IMR-90 (cell line): ENCODE results near the gene MAPK13. TPM values are rescaled to one million over a fixed set of nuclear protein-coding genes. Genes with fewer than 3 reads are reported as not detected.

Source experiments
- ATAC-seq: fragments of 200-7000 bp; cut with Tn5 transposase; 2 replicates; pipeline ENCODE4 v1.9.1; 2020; ENCODE audit warnings: low read depth, mild to moderate bottlenecking, moderate library complexity
- Bru-seq: library from RNA; stranded (reverse); fragments of 400-500 nt; gene quantifications from one replicate; lab custom pipeline; 2021; lab: Mats Ljungman, UMichigan
- BruChase-seq, 2 experiments: library from RNA; stranded (reverse); fragments of 400-500 nt; gene quantifications; one replicate each; lab custom pipeline; 2021; lab: Mats Ljungman, UMichigan
- BruUV-seq: library from RNA; stranded (reverse); fragments of 400-500 nt; replicated peaks from 2 replicates; lab custom pipeline; 2021; lab: Mats Ljungman, UMichigan
- CTCF ChIA-PET: fragments of 300-600 bp; formaldehyde crosslinking; extraction: SDS; loops from one replicate; lab custom pipeline; 2021; ENCODE audit warnings: antibody characterized with exemption; lab: Yijun Ruan, JAX
- POLR2A ChIA-PET: fragments of 300-600 bp; sonication (Branson Sonifier 250); formaldehyde crosslinking; loops from one replicate; lab custom pipeline; 2022; ENCODE audit warnings: antibody characterized with exemption; ENCODE audit not compliant: unreplicated experiment; lab: Charles Lee
- DNase-seq: peaks from one replicate; pipeline ENCODE4 v3.0.0; 2013
- H2AFZ ChIP-seq: replicated peaks from 2 replicates; pipeline ENCODE3; 2013; ENCODE audit warnings: low read length, mild to moderate bottlenecking; ENCODE audit not compliant: poor library complexity
- H2AK5ac ChIP-seq: 2 replicates; pipeline ENCODE4 v1.6.1; 2013; ENCODE audit warnings: low read depth, low read length, inconsistent platforms
- H2AK9ac ChIP-seq: replicated peaks from 2 replicates; pipeline ENCODE3; 2013; ENCODE audit warnings: mild to moderate bottlenecking, low read depth, low read length, moderate library complexity; ENCODE audit not compliant: poor library complexity
- H2BK120ac ChIP-seq: 2 replicates; pipeline ENCODE4 v1.6.1; 2013; ENCODE audit warnings: low read depth, low read length, inconsistent platforms
- H2BK15ac ChIP-seq: 3 replicates; pipeline ENCODE4 v1.6.1; 2013; ENCODE audit warnings: low read depth, low read length, inconsistent platforms
- H2BK20ac ChIP-seq: 2 replicates; pipeline ENCODE4 v1.6.1; 2013; ENCODE audit warnings: low read depth, mild to moderate bottlenecking, inconsistent platforms, low read length, moderate library complexity
- H2BK5ac ChIP-seq: 2 replicates; pipeline ENCODE4 v1.6.1; 2013; ENCODE audit warnings: mild to moderate bottlenecking, low read depth, low read length, inconsistent platforms; ENCODE audit not compliant: poor library complexity, severe bottlenecking
- H3K14ac ChIP-seq: replicated peaks from 2 replicates; pipeline ENCODE4 v1.6.1; 2013; ENCODE audit warnings: low read depth, low read length, inconsistent platforms
- H3K18ac ChIP-seq: 2 replicates; pipeline ENCODE4 v1.6.1; 2013; ENCODE audit warnings: low read depth, low read length, control low read depth
- H3K23ac ChIP-seq: 2 replicates; pipeline ENCODE4 v1.6.1; 2013; ENCODE audit warnings: low read depth, low read length, inconsistent platforms
- H3K27ac ChIP-seq: 2 replicates; pipeline ENCODE4 v1.5.1; 2013; ENCODE audit warnings: mild to moderate bottlenecking, control low read depth, low read length; ENCODE audit not compliant: insufficient read depth
- H3K27me3 ChIP-seq: 2 replicates; pipeline ENCODE4 v1.6.1; 2013; ENCODE audit warnings: low read length; ENCODE audit not compliant: control insufficient read depth, insufficient read depth
- H3K36me3 ChIP-seq: 2 replicates; pipeline ENCODE4 v1.6.1; 2013; ENCODE audit warnings: low read length, mixed read lengths; ENCODE audit not compliant: control insufficient read depth, insufficient read depth
- H3K4ac ChIP-seq: 2 replicates; pipeline ENCODE4 v1.6.1; 2013; ENCODE audit warnings: low read depth, low read length, inconsistent platforms
- H3K4me1 ChIP-seq: 2 replicates; pipeline ENCODE4 v1.6.1; 2013; ENCODE audit warnings: low read length, mixed read lengths; ENCODE audit not compliant: control insufficient read depth, insufficient read depth
- H3K4me2 ChIP-seq: 2 replicates; pipeline ENCODE4 v1.6.1; 2013; ENCODE audit warnings: low read depth, mild to moderate bottlenecking, control low read depth, low read length, moderate library complexity
- H3K4me3 ChIP-seq: 2 replicates; pipeline ENCODE4 v1.5.1; 2013; ENCODE audit warnings: low read depth, mild to moderate bottlenecking, control low read depth, low read length, moderate library complexity; ENCODE audit not compliant: insufficient read depth
- H3K56ac ChIP-seq: 2 replicates; pipeline ENCODE4 v1.6.1; 2013; ENCODE audit warnings: low read length, inconsistent platforms; ENCODE audit not compliant: insufficient read depth; ENCODE audit errors: extremely low read depth
- H3K79me1 ChIP-seq, 2 experiments: 2 replicates each; pipeline ENCODE4 v1.6.1; 2013; ENCODE audit warnings: low read length in 2 of 2, inconsistent platforms in 1 of 2, low read depth in 1 of 2
- H3K9ac ChIP-seq: 2 replicates; pipeline ENCODE4 v1.6.1; 2013; ENCODE audit warnings: low read depth, low read length, control low read depth
- H3K9me1 ChIP-seq: 2 replicates; pipeline ENCODE4 v1.6.1; 2013; ENCODE audit warnings: low read length, inconsistent platforms; ENCODE audit not compliant: insufficient read depth
- H3K9me3 ChIP-seq: 2 replicates; pipeline ENCODE4 v1.6.1; 2013; ENCODE audit warnings: low read length; ENCODE audit not compliant: control insufficient read depth, insufficient read depth
- H4K20me1 ChIP-seq: 2 replicates; pipeline ENCODE4 v1.6.1; 2013; ENCODE audit warnings: low read length, inconsistent platforms; ENCODE audit not compliant: insufficient read depth
- H4K5ac ChIP-seq: 2 replicates; pipeline ENCODE4 v1.6.1; 2013; ENCODE audit warnings: mild to moderate bottlenecking, low read depth, low read length, control low read depth
- H4K8ac ChIP-seq, 2 experiments: 2 replicates each; pipeline ENCODE4 v1.6.1; 2013; ENCODE audit warnings: low read depth in 2 of 2, low read length in 2 of 2, control low read depth in 1 of 2, inconsistent platforms in 1 of 2
- H4K91ac ChIP-seq: 2 replicates; pipeline ENCODE4 v1.6.1; 2013; ENCODE audit warnings: low read depth, low read length, inconsistent platforms; ENCODE audit not compliant: insufficient read depth
- CEBPB ChIP-seq: IDR thresholded peaks from 2 replicates; pipeline ENCODE4 v1.6.1; 2012; ENCODE audit warnings: low read depth, low read length, improper control_type of control experiment
- CHD1 ChIP-seq: IDR thresholded peaks from 2 replicates; pipeline ENCODE4 v1.6.1; 2012; ENCODE audit warnings: low read depth, low read length, improper control_type of control experiment
- FOS ChIP-seq: fragments of 150-350 bp; IDR thresholded peaks from 2 replicates; pipeline ENCODE4 v1.6.1; 2016; ENCODE audit warnings: low read depth, low read length
- MAFK ChIP-seq: IDR thresholded peaks from 2 replicates; pipeline ENCODE4 v1.6.1; 2012; ENCODE audit warnings: low read depth, low read length, improper control_type of control experiment
- MXI1 ChIP-seq: IDR thresholded peaks from 2 replicates; pipeline ENCODE4 v1.6.1; 2012; ENCODE audit warnings: low read depth, mild to moderate bottlenecking, low read length, moderate library complexity, borderline replicate concordance
- NFE2L2 ChIP-seq: fragments of 150-350 bp; IDR thresholded peaks from 2 replicates; pipeline ENCODE4 v1.6.1; 2016; ENCODE audit warnings: low read depth, mild to moderate bottlenecking, low read length
- RAD21 ChIP-seq: IDR thresholded peaks from 2 replicates; pipeline ENCODE4 v1.6.1; 2012; ENCODE audit warnings: low read length, improper control_type of control experiment
- RCOR1 ChIP-seq: IDR thresholded peaks from 2 replicates; pipeline ENCODE4 v1.6.1; 2012; ENCODE audit warnings: mild to moderate bottlenecking, low read length, improper control_type of control experiment; ENCODE audit not compliant: insufficient replicate concordance
- WGBS, 2 experiments: methylation state at CpG; one replicate each; pipeline versions ENCODE4 v1.1.5 to v1.1.7; 2013; ENCODE audit warnings: missing lambda C conversion rate in 2 of 2; ENCODE audit not compliant: insufficient read length in 1 of 2; ENCODE audit errors: extremely low coverage in 2 of 2; 5-methylcytosine and 5-hydroxymethylcytosine counted together
- dilution Hi-C: fragments of 300-500 bp; cut with HindIII; formaldehyde crosslinking; loops from one replicate; pipeline ENCODE4 v1.14.3; 2018; ENCODE audit warnings: low sequenced_read_pairs; ENCODE audit not compliant: unreplicated experiment
- in situ Hi-C: fragments of 300-500 bp; cut with MboI; formaldehyde crosslinking; loops from 3 replicates; pipeline ENCODE4 v1.14.3; 2019; ENCODE audit warnings: low sequenced_read_pairs, inconsistent platforms, mixed read lengths
- intact Hi-C: fragments of 100-400 bp; cut with micrococcal nuclease; formaldehyde crosslinking; loops from 2 replicates; pipeline ENCODE4 v1.10.0; 2022
- long read RNA-seq: library from polyadenylated mRNA; unstranded; transcript quantifications from one replicate; pipeline ENCODE4 v2.0.0, GENCODE V29; 2021; ENCODE audit not compliant: unreplicated experiment
- polyA plus RNA-seq, 3 experiments: library from polyadenylated mRNA; depleted of rRNA; stranded (reverse); fragments of >200 nt; gene quantifications; 2 replicates each; pipeline ENCODE4 v1.2.3, GENCODE V29; 2012; ENCODE audit warnings: low replicate concordance in 1 of 3
- total RNA-seq: library from RNA; depleted of rRNA; stranded (reverse); fragments of >200 nt; gene quantifications from 2 replicates; pipeline ENCODE4 v1.2.3, GENCODE V29; 2012; rRNA removed
- TF ChIP-seq, protein P1 (sequence below): fragments of 150-350 bp; IDR thresholded peaks from 2 replicates; pipeline ENCODE4 v1.6.1; 2017; ENCODE audit warnings: mild to moderate bottlenecking, antibody characterized with exemption, low read length, low read depth
- TF ChIP-seq, protein P2 (sequence below): conservative IDR thresholded peaks from 2 replicates; pipeline ENCODE4 v1.5.1; 2012; ENCODE audit warnings: mild to moderate bottlenecking, low read depth, low read length, improper control_type of control experiment
- TF ChIP-seq, protein P3 (sequence below): fragments of 150-350 bp; IDR thresholded peaks from 2 replicates; pipeline ENCODE4 v1.6.1; 2016; ENCODE audit warnings: low read depth, mild to moderate bottlenecking, low read length, moderate library complexity, borderline replicate concordance

MAPK13 gene
- 1.9 and 2.0 TPM in 2 replicates for total RNA-seq
- polyA plus RNA-seq (2012; rRNA removed), result 2.8 and 2.9 TPM in 2 replicates
- 2.3 and 2.8 TPM in 2 replicates for polyA plus RNA-seq (2012; cell fraction: cytosol; rRNA removed)
- polyA plus RNA-seq (2012; cell fraction: nucleus; rRNA removed; ENCODE audit: low replicate concordance), result 19.2 and 25.7 TPM in 2 replicates
- Bru-seq, nascent RNA, result percentile 42 among the genes with signal in this experiment
- BruChase-seq, experiment 1, labeled RNA remaining after a 6-hour chase, result percentile 58 among the genes with signal in this experiment
- BruChase-seq, experiment 2, labeled RNA remaining after a 2-hour chase, result percentile 50 among the genes with signal in this experiment
- long read RNA-seq, partial matches to known transcripts, result 1 of 5 reads
- long read RNA-seq, other reads (novel, unspliced or antisense), result 1 of 5 reads

- BruUV-seq, result no TSS peak
- TF ChIP-seq MXI1 (no peak), NFE2L2 (no peak), CEBPB (no peak), FOS (no peak), RCOR1 (no peak), RAD21 (no peak), CHD1 (no peak), MAFK (no peak)
- TF ChIP-seq, protein P1, sequence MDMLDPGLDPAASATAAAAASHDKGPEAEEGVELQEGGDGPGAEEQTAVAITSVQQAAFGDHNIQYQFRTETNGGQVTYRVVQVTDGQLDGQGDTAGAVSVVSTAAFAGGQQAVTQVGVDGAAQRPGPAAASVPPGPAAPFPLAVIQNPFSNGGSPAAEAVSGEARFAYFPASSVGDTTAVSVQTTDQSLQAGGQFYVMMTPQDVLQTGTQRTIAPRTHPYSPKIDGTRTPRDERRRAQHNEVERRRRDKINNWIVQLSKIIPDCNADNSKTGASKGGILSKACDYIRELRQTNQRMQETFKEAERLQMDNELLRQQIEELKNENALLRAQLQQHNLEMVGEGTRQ, result no peak
- TF ChIP-seq, protein P2, sequence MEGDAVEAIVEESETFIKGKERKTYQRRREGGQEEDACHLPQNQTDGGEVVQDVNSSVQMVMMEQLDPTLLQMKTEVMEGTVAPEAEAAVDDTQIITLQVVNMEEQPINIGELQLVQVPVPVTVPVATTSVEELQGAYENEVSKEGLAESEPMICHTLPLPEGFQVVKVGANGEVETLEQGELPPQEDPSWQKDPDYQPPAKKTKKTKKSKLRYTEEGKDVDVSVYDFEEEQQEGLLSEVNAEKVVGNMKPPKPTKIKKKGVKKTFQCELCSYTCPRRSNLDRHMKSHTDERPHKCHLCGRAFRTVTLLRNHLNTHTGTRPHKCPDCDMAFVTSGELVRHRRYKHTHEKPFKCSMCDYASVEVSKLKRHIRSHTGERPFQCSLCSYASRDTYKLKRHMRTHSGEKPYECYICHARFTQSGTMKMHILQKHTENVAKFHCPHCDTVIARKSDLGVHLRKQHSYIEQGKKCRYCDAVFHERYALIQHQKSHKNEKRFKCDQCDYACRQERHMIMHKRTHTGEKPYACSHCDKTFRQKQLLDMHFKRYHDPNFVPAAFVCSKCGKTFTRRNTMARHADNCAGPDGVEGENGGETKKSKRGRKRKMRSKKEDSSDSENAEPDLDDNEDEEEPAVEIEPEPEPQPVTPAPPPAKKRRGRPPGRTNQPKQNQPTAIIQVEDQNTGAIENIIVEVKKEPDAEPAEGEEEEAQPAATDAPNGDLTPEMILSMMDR, result no peak
- TF ChIP-seq, protein P3, sequence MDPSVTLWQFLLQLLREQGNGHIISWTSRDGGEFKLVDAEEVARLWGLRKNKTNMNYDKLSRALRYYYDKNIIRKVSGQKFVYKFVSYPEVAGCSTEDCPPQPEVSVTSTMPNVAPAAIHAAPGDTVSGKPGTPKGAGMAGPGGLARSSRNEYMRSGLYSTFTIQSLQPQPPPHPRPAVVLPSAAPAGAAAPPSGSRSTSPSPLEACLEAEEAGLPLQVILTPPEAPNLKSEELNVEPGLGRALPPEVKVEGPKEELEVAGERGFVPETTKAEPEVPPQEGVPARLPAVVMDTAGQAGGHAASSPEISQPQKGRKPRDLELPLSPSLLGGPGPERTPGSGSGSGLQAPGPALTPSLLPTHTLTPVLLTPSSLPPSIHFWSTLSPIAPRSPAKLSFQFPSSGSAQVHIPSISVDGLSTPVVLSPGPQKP, result no peak
These were observed at the start of gene MAPK13 for GRCh38 chr6:36129941-36130666. MAPK13 (plus strand) TSS chr6:36130513; CDS start chr6:36130583, 70 bp downstream.

More at GRCh38 chr6:36129941-36130666, at the start of gene MAPK13:
- Histone ChIP-seq H3K4me1 (peaks cover 35% of the 10 kb centered on the region), H3K27ac (peak within 1 kb of the TSS; percentile 53), H2AK9ac (peak within 1 kb of the TSS; percentile 38), H3K27me3 (no peaks in the 10 kb centered on the region), H3K9me3 (no peaks in the 10 kb centered on the region), H4K8ac (peak within 1 kb of the TSS; percentile 83 to 91), H2AFZ (peak within 1 kb of the TSS; percentile 89), H3K56ac (no peak within 1 kb of the TSS), H3K4ac (peak within 1 kb of the TSS; percentile 73), H4K91ac (peak within 1 kb of the TSS; percentile 79; the same call in 1 of the 2 replicates), H4K20me1 (no peaks in the 10 kb centered on the region), H3K4me3 (peak within 1 kb of the TSS; percentile 6; the same call in 1 of the 2 replicates), H3K9me1 (peaks cover 30% of the 10 kb centered on the region), H2BK5ac (peak within 1 kb of the TSS; percentile 60), H2AK5ac (peak within 1 kb of the TSS; percentile 92), H3K4me2 (peak within 1 kb of the TSS; percentile 73), H2BK20ac (peak within 1 kb of the TSS; percentile 59; the same call in 1 of the 2 replicates), H4K5ac (peak within 1 kb of the TSS; percentile 86), H3K36me3 (no peaks in the 10 kb centered on the region), H3K79me1 (peaks cover 0 to 18% of the 10 kb centered on the region in 2 experiments; a peak in 1 of 4 replicates), H3K9ac (peak within 1 kb of the TSS; percentile 35; the same call in 1 of the 2 replicates), H2BK120ac (peak within 1 kb of the TSS; percentile 74; the same call in 1 of the 2 replicates), H3K14ac (peak within 1 kb of the TSS; percentile 57; the same call in 1 of the 2 replicates), H3K23ac (peak within 1 kb of the TSS; percentile 58; the same call in 1 of the 2 replicates), H3K18ac (peak within 1 kb of the TSS; percentile 58; the same call in 1 of the 2 replicates), H2BK15ac (peak within 1 kb of the TSS; percentile 32; the same call in 2 of the 3 replicates)
- in situ Hi-C loops (loop anchor here (5.0 kb wide), 1 partner anchor 227 kb away; no protein-coding TSS in a partner anchor), intact Hi-C loops (no loop called here), dilution Hi-C loops (no loop called here)
- WGBS, 2 experiments, result 12% methylated on average over 34 of the region's 59 CpGs; no CpG with 5 or more reads in 1 of the 2 experiments
- POLR2A ChIA-PET, result no interaction called here
- CTCF ChIA-PET, result no interaction called here
- ATAC-seq (peak; percentile 3; the same call in 1 of the 2 replicates), DNase-seq (peak; percentile 40)
